Measurements from ENCODE around the gene CEBPA.
A peak's percentile ranks its signal among the peaks of the same experiment; 100 is the strongest.
"Not testable (repeated sequence)": the region's sequence is repeated elsewhere in the genome, so short reads cannot be mapped to it uniquely, and the experiment has no call there.

The CEBPA gene

GRCh38 chr19:33303791-33304345, 1.5 kb upstream of the CEBPA start:
- no peak for DNase-seq
- in situ Hi-C loops (cut with MboI; ENCODE audit: low pct_unique_long_range_greater_than_20kb, low sequenced_read_pairs) = no loop called here

GRCh38 chr19:33302974-33303790, 848 bp upstream of the CEBPA start:
- peak; percentile 63 for DNase-seq
- in situ Hi-C loops (cut with MboI; ENCODE audit: low pct_unique_long_range_greater_than_20kb, low sequenced_read_pairs) = no loop called here

GRCh38 chr19:33301900-33302174, 497 bp downstream of the CEBPA start:
- no peak for DNase-seq
- in situ Hi-C loops (cut with MboI; ENCODE audit: low pct_unique_long_range_greater_than_20kb, low sequenced_read_pairs) = no loop called here

- in situ Hi-C loops (cut with MboI; ENCODE audit: low pct_unique_long_range_greater_than_20kb, low sequenced_read_pairs) = no loop called here
- DNase-seq = peak; percentile 28
Observed at GRCh38 chr19:33301144-33301899, 1.0 kb downstream of the CEBPA start.

GRCh38 chr19:33300894-33301143, 1.5 kb downstream of the CEBPA start:
- peak; percentile 31 for DNase-seq
- in situ Hi-C loops (cut with MboI; ENCODE audit: low pct_unique_long_range_greater_than_20kb, low sequenced_read_pairs) = no loop called here

GRCh38 chr19:33300009-33300893, 2.1 kb downstream of the CEBPA start:
- in situ Hi-C loops (cut with MboI; ENCODE audit: low pct_unique_long_range_greater_than_20kb, low sequenced_read_pairs) = no loop called here
- peak; percentile 35 for DNase-seq

- in situ Hi-C loops (cut with MboI; ENCODE audit: low pct_unique_long_range_greater_than_20kb, low sequenced_read_pairs) = no loop called here
- peak; percentile 17 for DNase-seq
Observed at GRCh38 chr19:33299051-33299688, 3.2 kb downstream of the CEBPA start.

GRCh38 chr19:33298146-33298911, 4.0 kb downstream of the CEBPA start:
- DNase-seq = peak; percentile 73
- in situ Hi-C loops (cut with MboI; ENCODE audit: low pct_unique_long_range_greater_than_20kb, low sequenced_read_pairs) = no loop called here

- no peak for DNase-seq
- in situ Hi-C loops (cut with MboI; ENCODE audit: low pct_unique_long_range_greater_than_20kb, low sequenced_read_pairs) = no loop called here
Observed at GRCh38 chr19:33297401-33298145, 4.8 kb downstream of the CEBPA start.

- no peak for DNase-seq
- in situ Hi-C loops (cut with MboI; ENCODE audit: low pct_unique_long_range_greater_than_20kb, low sequenced_read_pairs) = no loop called here
Observed at GRCh38 chr19:33296488-33296971, 5.8 kb downstream of the CEBPA start.

- no peak for DNase-seq
- in situ Hi-C loops (cut with MboI; ENCODE audit: low pct_unique_long_range_greater_than_20kb, low sequenced_read_pairs) = no loop called here
Observed at GRCh38 chr19:33295621-33296487, 6.5 kb downstream of the CEBPA start.

- in situ Hi-C loops (cut with MboI; ENCODE audit: low pct_unique_long_range_greater_than_20kb, low sequenced_read_pairs); DNase-seq: not testable (repeated sequence)
Observed at GRCh38 chr19:33295046-33295445, 7.3 kb downstream of the CEBPA start.

- in situ Hi-C loops (cut with MboI; ENCODE audit: low pct_unique_long_range_greater_than_20kb, low sequenced_read_pairs) = no loop called here
- DNase-seq = no peak
Observed at GRCh38 chr19:33294058-33294798, 8.1 kb downstream of the CEBPA start.

- peak; percentile 72 for DNase-seq
- in situ Hi-C loops (cut with MboI; ENCODE audit: low pct_unique_long_range_greater_than_20kb, low sequenced_read_pairs) = no loop called here
Observed at GRCh38 chr19:33293255-33294057, 8.9 kb downstream of the CEBPA start.

- DNase-seq = no peak
- in situ Hi-C loops (cut with MboI; ENCODE audit: low pct_unique_long_range_greater_than_20kb, low sequenced_read_pairs) = no loop called here
Observed at GRCh38 chr19:33292595-33293254, 9.6 kb downstream of the CEBPA start.
